Measurements from ENCODE around the gene AIFM1. TPM values are rescaled to one million over a fixed set of nuclear protein-coding genes. Genes with fewer than 3 reads are reported as not detected.

AIFM1 gene
- polyA plus RNA-seq, 2 of the 4 experiments (the other 2 are of a cell fraction): 90.2 to 103 TPM

GRCh38 chrX:130171446-130172126 lies 5.9 kb upstream of the AIFM1 start, which contains the start of gene RAB33A:
RAB33A (plus strand) TSS chrX:130171962; CDS start chrX:130172063, 101 bp downstream.
- ChIA-PET POLR2A (no interaction called here), CTCF (interaction anchor here (1.0 to 2.2 kb wide), 3 partner anchors 21 to 110 kb away, joined by 3 to 8 read pairs (median 5); no protein-coding TSS in a partner anchor)
- H3K4me3 ChIP-seq: peak within 1 kb of the TSS; percentile 84
- DNase-seq (ENCODE audit: low read depth in 1 of 2, low spot score in 1 of 2) (no peak), FAIRE-seq (no peak), ATAC-seq (peak; percentile 55 to 78; a peak in 5 of 6 replicates)
- WGBS (ENCODE audit: missing lambda C conversion rate): 0% methylated on average over 7 of the region's 61 CpGs
- H3K27ac ChIP-seq: peak within 1 kb of the TSS; percentile 66 to 83
- H3K4me2 ChIP-seq: peak within 1 kb of the TSS; percentile 98
- no peaks in the 10 kb centered on the region for H3K9me3 ChIP-seq
- no peak for TF ChIP-seq HOXB5 (CRISPR knock-in tag; IDR thresholded peaks at IDR 0.05)
- TF ChIP-seq HOXA7 (CRISPR knock-in tag; IDR thresholded peaks at IDR 0.05): no peak
- peak; percentile 26; the same call in 1 of the 2 replicates for TF ChIP-seq MAX (IDR thresholded peaks at IDR 0.05)
- no peak for TF ChIP-seq PBX3 (IDR thresholded peaks at IDR 0.05)
- H3K4me1 ChIP-seq: peaks cover 29% of the 10 kb centered on the region; the same call in 2 of the 3 replicates

GRCh38 chrX:130170752-130171445 lies 5.3 kb upstream of the AIFM1 start:
- Histone ChIP-seq H3K9me3 (no peaks in the 10 kb centered on the region), H3K4me3 (peak overlapping the region; percentile 84), H3K4me1 (peaks cover 25% of the 10 kb centered on the region; the same call in 2 of the 3 replicates), H3K4me2 (peak overlapping the region; percentile 98), H3K27ac (peak overlapping the region; percentile 66 to 83)
- DNase-seq (ENCODE audit: low read depth in 1 of 2, low spot score in 1 of 2) (peak; percentile 59 to 70), ATAC-seq (peak; percentile 86 to 90), FAIRE-seq (no peak)
- POLR2A ChIA-PET: no interaction called here
- 5% methylated on average over 8 of the region's 36 CpGs for WGBS (ENCODE audit: missing lambda C conversion rate)
- CTCF ChIA-PET: interaction anchor here (0.8 to 2.2 kb wide), 5 partner anchors 15 to 245 kb away, joined by 3 to 8 read pairs (median 4); no protein-coding TSS in a partner anchor
- TF ChIP-seq MAX (IDR thresholded peaks at IDR 0.05) (peak; percentile 32; the same call in 1 of the 2 replicates), KDM1A (IDR thresholded peaks at IDR 0.05; ENCODE audit: low read depth) (no peak), PHF8 (IDR thresholded peaks at IDR 0.05; ENCODE audit: borderline replicate concordance, low read depth) (peak; percentile 34; the same call in 1 of the 2 replicates)

GRCh38 chrX:130167040-130167439 lies 1.4 kb upstream of the AIFM1 start:
- Histone ChIP-seq H3K4me1 (peaks cover 26% of the 10 kb centered on the region), H3K27ac (peak overlapping the region in 1 of 2 experiments; percentile 96; a peak in 1 of 6 replicates), H3K4me2 (peak overlapping the region; percentile 86), H3K9me3 (no peaks in the 10 kb centered on the region), H3K4me3 (peak overlapping the region; percentile 73; the same call in 2 of the 3 replicates)
- 52% methylated on average over 4 of the region's 4 CpGs for WGBS (ENCODE audit: missing lambda C conversion rate)
- ChIA-PET POLR2A (no interaction called here), CTCF (no interaction called here)
- DNase-seq (ENCODE audit: low read depth in 1 of 2, low spot score in 1 of 2): no peak
- no peak for FAIRE-seq
- no peak for TF ChIP-seq EP300 (IDR thresholded peaks at IDR 0.05)
- TF ChIP-seq ESRRA (IDR thresholded peaks at IDR 0.05; ENCODE audit: borderline replicate concordance, low read length): no peak
- TF ChIP-seq RCOR1 (IDR thresholded peaks at IDR 0.05; ENCODE audit: low read depth, low read length): no peak
- no peak for TF ChIP-seq KDM1A (IDR thresholded peaks at IDR 0.05; ENCODE audit: low read depth)
- no peak for TF ChIP-seq CHD2 (IDR thresholded peaks at IDR 0.05; ENCODE audit: low read length, partially characterized antibody)
- TF ChIP-seq RFX5 (IDR thresholded peaks at IDR 0.05): no peak
- TF ChIP-seq RARB (CRISPR knock-in tag; IDR thresholded peaks at IDR 0.05): no peak
- no peak for TF ChIP-seq HMGXB4 (CRISPR knock-in tag; IDR thresholded peaks at IDR 0.05; ENCODE audit: borderline replicate concordance)
- no peak for TF ChIP-seq FOSL2 (IDR thresholded peaks at IDR 0.05)
- TF ChIP-seq FOSL2 (CRISPR knock-in tag; IDR thresholded peaks at IDR 0.05): no peak
- no peak for TF ChIP-seq ZNF302 (CRISPR knock-in tag; IDR thresholded peaks at IDR 0.05)
- TF ChIP-seq ZSCAN20 (CRISPR knock-in tag; IDR thresholded peaks at IDR 0.05): no peak
- no peak for ATAC-seq

Data from A549 (cell line).